B cell (primary cell): ENCODE measurements around the gene RAPGEF1. TPM values are rescaled to one million over a fixed set of nuclear protein-coding genes. Genes with fewer than 3 reads are reported as not detected.
A peak's percentile ranks its signal among the peaks of the same experiment; 100 is the strongest.

Experiments used
- ATAC-seq: fragments of 200-7000 bp; cut with Tn5 transposase; one replicate; pipeline ENCODE4 v1.10.0; 2021; ENCODE audit warnings: low read depth, mild to moderate bottlenecking, moderate number of reproducible peaks, moderate library complexity
- CTCF ChIA-PET: fragments of 350-600 bp; sonication (Branson Sonifier 250); formaldehyde crosslinking; loops from one replicate; lab custom pipeline; 2021; ENCODE audit warnings: antibody characterized with exemption, inconsistent platforms; lab: Charles Lee
- POLR2A ChIA-PET: fragments of 350-600 bp; sonication (Branson Sonifier 250); formaldehyde crosslinking; loops from one replicate; lab custom pipeline; 2021; ENCODE audit warnings: antibody characterized with exemption; lab: Charles Lee
- DNase-seq: peaks from one replicate; pipeline ENCODE4 v3.0.0; 2013
- H2AFZ ChIP-seq: 2 replicates; pipeline ENCODE4 v1.6.1; 2012; ENCODE audit warnings: mild to moderate bottlenecking, low read depth, low read length; ENCODE audit not compliant: insufficient read depth, poor library complexity, severe bottlenecking
- H3K27ac ChIP-seq, 2 donors: 1 replicate in 1 of 2; 2 replicates in 1 of 2; pipeline ENCODE4 v1.5.1; 2012 to 2013; ENCODE audit warnings: low read length in 2 of 2, mild to moderate bottlenecking in 2 of 2, moderate library complexity in 1 of 2
- H3K27me3 ChIP-seq, 4 experiments: fragments of 200-600 bp in 1 of 4; sonication (generic) in 1 of 4; replicated peaks in 1 of 4; 1 replicate in 2 of 4; 2 replicates in 2 of 4; pipeline versions ENCODE4 v1.6.1 to v1.7.0; 2013 to 2016; ENCODE audit warnings: low read length in 3 of 4, mild to moderate bottlenecking in 2 of 4, mixed read lengths in 1 of 4, moderate library complexity in 1 of 4; ENCODE audit not compliant: insufficient read depth in 4 of 4, control insufficient read depth in 3 of 4; ENCODE audit errors: control extremely low read depth in 1 of 4
- H3K36me3 ChIP-seq, 2 experiments: replicated peaks in 1 of 2; 1 replicate in 1 of 2; 2 replicates in 1 of 2; pipeline versions ENCODE4 v1.6.1 to v1.7.1; 2013; ENCODE audit warnings: low read length in 1 of 2; ENCODE audit not compliant: insufficient read depth in 2 of 2, control insufficient read depth in 1 of 2; ENCODE audit errors: control extremely low read depth in 1 of 2, extremely low read depth in 1 of 2
- H3K4me1 ChIP-seq, 2 donors: fragments of 200-600 bp in 1 of 2; sonication (generic) in 1 of 2; 1 replicate in 1 of 2; 2 replicates in 1 of 2; pipeline versions ENCODE4 v1.5.1 to v1.6.1; 2013 to 2017; ENCODE audit warnings: low read length in 2 of 2; ENCODE audit not compliant: control insufficient read depth in 2 of 2, insufficient read depth in 2 of 2
- H3K4me2 ChIP-seq: replicated peaks from 2 replicates; pipeline ENCODE3; 2012; ENCODE audit warnings: mild to moderate bottlenecking, low read depth, low read length; ENCODE audit not compliant: poor library complexity, severe bottlenecking
- H3K4me3 ChIP-seq, 5 experiments: fragments of 200-600 bp in 1 of 5; sonication (generic) in 1 of 5; 1 replicate in 3 of 5; 2 replicates in 2 of 5; pipeline versions ENCODE4 v1.5.1 to v1.7.0; 2011 to 2016; ENCODE audit warnings: low read length in 4 of 5, mild to moderate bottlenecking in 4 of 5, low read depth in 2 of 5, control low read depth in 1 of 5, moderate library complexity in 1 of 5; ENCODE audit not compliant: insufficient read depth in 1 of 5; ENCODE audit errors: control extremely low read depth in 1 of 5, extremely low read depth in 1 of 5
- H3K79me2 ChIP-seq: fragments of 200-600 bp; sonication (generic); one replicate; pipeline ENCODE4 v1.6.0; 2016; ENCODE audit warnings: low read length; ENCODE audit not compliant: control insufficient read depth, insufficient read depth
- H3K9ac ChIP-seq: fragments of 200-600 bp; sonication (generic); 2 replicates; pipeline ENCODE4 v1.6.1; 2017; ENCODE audit warnings: mild to moderate bottlenecking, low read length, moderate library complexity
- H3K9me3 ChIP-seq, 3 donors: one replicate each; pipeline versions ENCODE4 v1.6.1 to v1.7.1; 2013; ENCODE audit warnings: low read length in 2 of 3; ENCODE audit not compliant: control insufficient read depth in 2 of 3, insufficient read depth in 1 of 3; ENCODE audit errors: control extremely low read depth in 1 of 3
- H4K20me1 ChIP-seq: 2 replicates; pipeline ENCODE4 v1.6.0; 2012; ENCODE audit warnings: mild to moderate bottlenecking, low read length; ENCODE audit not compliant: insufficient read depth, control insufficient read depth, poor library complexity, severe bottlenecking
- H3K27ac Mint-ChIP-seq: one replicate; pipeline ENCODE4 v1.8.0; 2021; ENCODE audit warnings: mixed read lengths
- H3K27me3 Mint-ChIP-seq: one replicate; pipeline ENCODE4 v1.8.0; 2021; ENCODE audit warnings: mixed read lengths
- H3K4me1 Mint-ChIP-seq: one replicate; pipeline ENCODE4 v1.8.0; 2021; ENCODE audit warnings: mixed read lengths
- H3K4me3 Mint-ChIP-seq: one replicate; pipeline ENCODE4 v1.8.0; 2021; ENCODE audit warnings: mixed read lengths
- H3K9me3 Mint-ChIP-seq: one replicate; pipeline ENCODE4 v1.8.0; 2022; ENCODE audit warnings: mixed read lengths; ENCODE audit not compliant: insufficient read depth
- EZH2 ChIP-seq: IDR thresholded peaks from 2 replicates; pipeline ENCODE4 v1.6.1; 2012; ENCODE audit warnings: borderline replicate concordance, low read depth, mild to moderate bottlenecking, moderate library complexity, low read length; ENCODE audit not compliant: insufficient read depth, poor library complexity, severe bottlenecking
- WGBS: methylation state at CpG from one replicate; pipeline ENCODE4 v1.1.5; 2013; ENCODE audit warnings: missing lambda C conversion rate; ENCODE audit not compliant: insufficient coverage; 5-methylcytosine and 5-hydroxymethylcytosine counted together
- intact Hi-C: fragments of 100-400 bp; cut with micrococcal nuclease; formaldehyde crosslinking; loops from one replicate; pipeline ENCODE4 v1.10.0; 2022
- polyA plus RNA-seq: library from polyadenylated mRNA; depleted of rRNA; stranded (reverse); fragments of >200 nt; gene quantifications from 2 replicates; pipeline ENCODE4 v1.2.3, GENCODE V29; 2012
- total RNA-seq, 2 donors: library from RNA; stranded (reverse); fragments of 120-200 nt in 1 of 2; gene quantifications; 1 replicate in 1 of 2; 2 replicates in 1 of 2; pipeline versions ENCODE4 v1.2.3 to v1.2.4, GENCODE V29; 2013 to 2022
- TF ChIP-seq, protein P1 (sequence below): fragments of 200-600 bp; IDR thresholded peaks from one replicate; pipeline ENCODE4 v1.8.0; 2022; ENCODE audit warnings: antibody characterized with exemption, mild to moderate bottlenecking

Gene RAPGEF1
- total and polyA plus RNA-seq, 2 donors (not counting 1 experiment from before 2014, with no cell fraction given) = 134 to 447 TPM

DNA sequence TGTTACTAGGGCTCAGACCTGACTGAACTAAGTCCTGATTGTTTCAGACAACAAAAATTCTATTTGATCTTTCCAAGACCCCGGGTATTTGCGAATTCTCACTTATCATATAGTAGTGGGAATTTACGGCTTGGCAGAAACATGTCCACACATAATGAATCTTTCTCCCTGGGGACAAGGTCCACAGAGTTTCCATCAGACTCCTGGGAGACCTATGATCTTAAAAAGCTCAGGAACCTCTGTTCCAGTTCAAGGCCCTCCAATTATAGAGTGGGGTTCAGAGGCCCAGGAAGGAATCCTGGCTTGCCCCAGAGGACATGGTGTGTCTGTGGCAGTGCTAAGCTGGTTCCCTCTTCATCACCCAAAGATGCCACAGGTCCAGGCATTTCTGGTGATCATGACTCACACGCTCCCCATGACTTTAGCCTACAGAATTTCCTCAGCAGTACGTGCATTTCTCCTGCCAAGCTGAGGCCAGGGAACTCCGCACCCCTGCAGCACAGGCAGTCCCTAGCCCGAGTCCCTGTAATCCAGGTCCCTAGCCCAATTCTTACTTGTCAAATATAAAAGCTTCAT is 12.6 kb downstream of the RAPGEF1 start:
- Histone ChIP-seq H3K9me3 (no peaks in the 10 kb centered on the region), H2AFZ (no peak overlapping the region), H3K36me3 (peaks cover 0 to 3% of the 10 kb centered on the region in 2 experiments), H3K27me3 (no peaks in the 10 kb centered on the region), H3K27ac (peak overlapping the region; percentile 99 to 100), H3K9ac (peak overlapping the region; percentile 61), H3K4me2 (peak overlapping the region; percentile 79), H3K79me2 (peaks cover 76% of the 10 kb centered on the region), H4K20me1 (peaks cover 11% of the 10 kb centered on the region), H3K4me1 (peaks cover 88 to 97% of the 10 kb centered on the region in 2 donors), H3K4me3 (peak overlapping the region in 1 of 5 experiments; percentile 46)
- DNase-seq = no peak
- ChIA-PET CTCF (interaction anchor here (0.9 to 10.4 kb wide), 15 partner anchors 8 to 136 kb away, joined by 3 to 146 read pairs (median 4); partner anchors contain the start of gene RAPGEF1), POLR2A (interaction anchor here (0.6 to 8.1 kb wide), 5 partner anchors 10 to 92 kb away, joined by 3 to 76 read pairs (median 4); no protein-coding TSS in a partner anchor)
- Mint-ChIP-seq H3K27me3 (no peaks in the 10 kb centered on the region), H3K4me1 (peaks cover 87% of the 10 kb centered on the region), H3K4me3 (peak overlapping the region; percentile 89), H3K27ac (peak overlapping the region; percentile 91), H3K9me3 (no peaks in the 10 kb centered on the region)
- 21% methylated on average over 2 of the region's 7 CpGs for WGBS
- intact Hi-C loops = loop anchor here (5.0 kb wide), 1 partner anchor 35 kb away; no protein-coding TSS in a partner anchor
- ATAC-seq = no peak
- TF ChIP-seq EZH2 = no peak
- TF ChIP-seq, protein P1, sequence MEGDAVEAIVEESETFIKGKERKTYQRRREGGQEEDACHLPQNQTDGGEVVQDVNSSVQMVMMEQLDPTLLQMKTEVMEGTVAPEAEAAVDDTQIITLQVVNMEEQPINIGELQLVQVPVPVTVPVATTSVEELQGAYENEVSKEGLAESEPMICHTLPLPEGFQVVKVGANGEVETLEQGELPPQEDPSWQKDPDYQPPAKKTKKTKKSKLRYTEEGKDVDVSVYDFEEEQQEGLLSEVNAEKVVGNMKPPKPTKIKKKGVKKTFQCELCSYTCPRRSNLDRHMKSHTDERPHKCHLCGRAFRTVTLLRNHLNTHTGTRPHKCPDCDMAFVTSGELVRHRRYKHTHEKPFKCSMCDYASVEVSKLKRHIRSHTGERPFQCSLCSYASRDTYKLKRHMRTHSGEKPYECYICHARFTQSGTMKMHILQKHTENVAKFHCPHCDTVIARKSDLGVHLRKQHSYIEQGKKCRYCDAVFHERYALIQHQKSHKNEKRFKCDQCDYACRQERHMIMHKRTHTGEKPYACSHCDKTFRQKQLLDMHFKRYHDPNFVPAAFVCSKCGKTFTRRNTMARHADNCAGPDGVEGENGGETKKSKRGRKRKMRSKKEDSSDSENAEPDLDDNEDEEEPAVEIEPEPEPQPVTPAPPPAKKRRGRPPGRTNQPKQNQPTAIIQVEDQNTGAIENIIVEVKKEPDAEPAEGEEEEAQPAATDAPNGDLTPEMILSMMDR = no peak

DNA sequence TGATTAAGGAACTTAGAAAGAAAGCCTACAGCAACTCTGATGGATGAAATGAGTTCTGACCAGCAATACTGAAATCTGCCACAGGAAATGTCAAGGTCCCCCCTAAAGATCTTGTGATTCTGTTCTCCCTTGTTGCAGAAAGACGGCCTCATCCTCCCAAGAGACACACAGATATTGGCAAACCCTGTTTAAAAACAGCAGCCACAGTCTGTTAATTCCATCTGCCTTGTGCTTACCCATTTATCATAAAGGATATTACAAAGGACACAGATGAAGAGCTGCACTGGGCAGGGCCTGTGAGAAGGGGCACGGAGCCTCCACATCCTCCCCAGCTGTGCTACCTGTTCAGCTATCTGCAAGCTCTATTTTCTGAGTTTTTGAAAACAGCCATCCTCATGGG is 15.2 kb downstream of the RAPGEF1 start:
- no peaks in the 10 kb centered on the region for H3K27me3 Mint-ChIP-seq
- Histone ChIP-seq H3K79me2 (peaks cover 78% of the 10 kb centered on the region), H3K36me3 (peaks cover 0 to 18% of the 10 kb centered on the region in 2 experiments), H3K4me2 (peak overlapping the region; percentile 79), H4K20me1 (peaks cover 20% of the 10 kb centered on the region), H3K4me3 (peak overlapping the region in 3 of 5 experiments; percentile 34 to 44 (median 40)), H3K27me3 (no peaks in the 10 kb centered on the region), H3K9ac (peak overlapping the region; percentile 38), H3K4me1 (peaks cover 88 to 93% of the 10 kb centered on the region in 2 donors), H3K9me3 (no peaks in the 10 kb centered on the region), H2AFZ (no peak overlapping the region), H3K27ac (peak overlapping the region; percentile 82 to 100)
- ChIA-PET POLR2A (interaction anchor here (0.5 to 1.8 kb wide), 7 partner anchors 14 to 351 kb away, joined by 3 to 22 read pairs (median 3); no protein-coding TSS in a partner anchor), CTCF (interaction anchor here (0.5 to 10.4 kb wide), 13 partner anchors 11 to 102 kb away, joined by 3 to 146 read pairs (median 5); partner anchors contain the start of gene RAPGEF1)
- no peaks in the 10 kb centered on the region for H3K9me3 Mint-ChIP-seq
- ATAC-seq (peak; percentile 2), DNase-seq (peak; percentile 71)
- no peak for TF ChIP-seq EZH2
- TF ChIP-seq, protein P1 = no peak
- 0% methylated on average over 1 of the region's 2 CpGs for WGBS
- peak overlapping the region; percentile 91 for H3K27ac Mint-ChIP-seq
- intact Hi-C loops = loop anchor here (1.0 to 5.0 kb wide), 3 partner anchors 15 to 32 kb away; no protein-coding TSS in a partner anchor
- peak overlapping the region; percentile 89 for H3K4me3 Mint-ChIP-seq
- peaks cover 86% of the 10 kb centered on the region for H3K4me1 Mint-ChIP-seq
